Stimulated activated CD8-positive, alpha-beta memory T cell treated with anti-CD3 and anti-CD28 coated beads, Interleukin-12 subunit alpha, Interleukin-12 subunit beta, amount 100 ng/mL, for 24 hours (primary cell): Measurements from ENCODE around the gene GRM6.

ENCODE experiments used
- DNase-seq: peaks from one replicate; pipeline ENCODE4 v3.0.0-alpha.2; 2020; ENCODE audit errors: extremely low read depth

Gene GRM6

GRCh38 chr5:178994580-178995340 lies at the start of gene GRM6:
GRM6 (minus strand) TSS chr5:178995320; CDS start chr5:178994944, 376 bp downstream.
- DNase-seq: no peak

- DNase-seq: no peak
These were observed 49.6 kb upstream of the GRM6 start for GRCh38 chr5:179044765-179045164.

- no peak for DNase-seq
These were observed 38.0 kb upstream of the GRM6 start for GRCh38 chr5:179033004-179033580.

- DNase-seq: peak; percentile 80
These were observed 28.5 kb upstream of the GRM6 start, which contains the start of gene ZNF879 for GRCh38 chr5:179023528-179024189. ZNF879 (plus strand) TSS chr5:179023804; CDS start chr5:179025005, 1,201 bp downstream.

- DNase-seq: no peak
These were observed 13.5 kb upstream of the GRM6 start for GRCh38 chr5:179008667-179009066.

- no peak for DNase-seq
These were observed 11.4 kb upstream of the GRM6 start for GRCh38 chr5:179006564-179006963.

GRCh38 chr5:178998441-178998840 lies 3.3 kb upstream of the GRM6 start:
- DNase-seq: no peak

GRCh38 chr5:178997191-178997590 lies 2.1 kb upstream of the GRM6 start:
- no peak for DNase-seq

- DNase-seq: no peak
These were observed 1.0 kb upstream of the GRM6 start for GRCh38 chr5:178996156-178996555.

GRCh38 chr5:178995341-178995690 lies 196 bp upstream of the GRM6 start:
- DNase-seq: no peak

- no peak for DNase-seq
These were observed 1.1 kb downstream of the GRM6 start for GRCh38 chr5:178993955-178994579.

GRCh38 chr5:178993236-178993765 lies 1.8 kb downstream of the GRM6 start:
- DNase-seq: no peak

- DNase-seq: no peak
These were observed 2.7 kb downstream of the GRM6 start for GRCh38 chr5:178992291-178992895.

GRCh38 chr5:178991190-178992145 lies 3.7 kb downstream of the GRM6 start:
- no peak for DNase-seq

GRCh38 chr5:178990491-178990890 lies 4.6 kb downstream of the GRM6 start:
- no peak for DNase-seq

- no peak for DNase-seq
These were observed 5.8 kb downstream of the GRM6 start for GRCh38 chr5:178989311-178989710.

- DNase-seq: no peak
These were observed 6.5 kb downstream of the GRM6 start for GRCh38 chr5:178988436-178989220.

- no peak for DNase-seq
These were observed 8.7 kb downstream of the GRM6 start for GRCh38 chr5:178986326-178986960.
